ENCODE results near the gene SNCAIP. TPM values are rescaled to one million over a fixed set of nuclear protein-coding genes. Genes with fewer than 3 reads are reported as not detected.

SNCAIP gene
- total RNA-seq, 1 donor from 2014 or later: not detected

GRCh38 chr5:122394284-122394930 is 82.4 kb downstream of the SNCAIP start:
- Mint-ChIP-seq H3K4me1 (ENCODE audit: low read depth) (no peaks in the 10 kb centered on the region), H3K4me3 (ENCODE audit: low read depth) (no peak overlapping the region), H3K27me3 (ENCODE audit: low read depth) (no peaks in the 10 kb centered on the region), H3K36me3 (ENCODE audit: low read depth) (no peaks in the 10 kb centered on the region), H3K27ac (no peak overlapping the region), H3K9me3 (no peaks in the 10 kb centered on the region)
- DNase-seq (ENCODE audit: low spot score): no peak
- intact Hi-C loops (cut with micrococcal nuclease): no loop called here

GRCh38 chr5:122398016-122398415 is 86.0 kb downstream of the SNCAIP start:
- intact Hi-C loops (cut with micrococcal nuclease): no loop called here
- no peak for DNase-seq (ENCODE audit: low spot score)
- H3K9me3 Mint-ChIP-seq: no peaks in the 10 kb centered on the region
- H3K4me3 Mint-ChIP-seq (ENCODE audit: low read depth): no peak overlapping the region
- H3K4me1 Mint-ChIP-seq (ENCODE audit: low read depth): no peaks in the 10 kb centered on the region
- H3K36me3 Mint-ChIP-seq (ENCODE audit: low read depth): no peaks in the 10 kb centered on the region
- H3K27me3 Mint-ChIP-seq (ENCODE audit: low read depth): no peaks in the 10 kb centered on the region
- no peak overlapping the region for H3K27ac Mint-ChIP-seq

- Mint-ChIP-seq H3K9me3 (no peaks in the 10 kb centered on the region), H3K27me3 (ENCODE audit: low read depth) (no peaks in the 10 kb centered on the region), H3K36me3 (ENCODE audit: low read depth) (no peaks in the 10 kb centered on the region), H3K27ac (no peak overlapping the region), H3K4me1 (ENCODE audit: low read depth) (no peaks in the 10 kb centered on the region), H3K4me3 (ENCODE audit: low read depth) (no peak overlapping the region)
- DNase-seq (ENCODE audit: low spot score): no peak
- intact Hi-C loops (cut with micrococcal nuclease): no loop called here
Measured at GRCh38 chr5:122400341-122400740, 88.3 kb downstream of the SNCAIP start.

- H3K36me3 Mint-ChIP-seq (ENCODE audit: low read depth): no peaks in the 10 kb centered on the region
- intact Hi-C loops (cut with micrococcal nuclease): no loop called here
- H3K9me3 Mint-ChIP-seq: no peaks in the 10 kb centered on the region
- no peak overlapping the region for H3K27ac Mint-ChIP-seq
- no peaks in the 10 kb centered on the region for H3K27me3 Mint-ChIP-seq (ENCODE audit: low read depth)
- DNase-seq (ENCODE audit: low spot score): no peak
- no peak overlapping the region for H3K4me3 Mint-ChIP-seq (ENCODE audit: low read depth)
- H3K4me1 Mint-ChIP-seq (ENCODE audit: low read depth): no peaks in the 10 kb centered on the region
Measured at GRCh38 chr5:122400938-122401337, 88.9 kb downstream of the SNCAIP start.

- no peaks in the 10 kb centered on the region for H3K4me1 Mint-ChIP-seq (ENCODE audit: low read depth)
- H3K36me3 Mint-ChIP-seq (ENCODE audit: low read depth): no peaks in the 10 kb centered on the region
- no peaks in the 10 kb centered on the region for H3K9me3 Mint-ChIP-seq
- no peak overlapping the region for H3K27ac Mint-ChIP-seq
- H3K4me3 Mint-ChIP-seq (ENCODE audit: low read depth): no peak overlapping the region
- intact Hi-C loops (cut with micrococcal nuclease): no loop called here
- no peaks in the 10 kb centered on the region for H3K27me3 Mint-ChIP-seq (ENCODE audit: low read depth)
- no peak for DNase-seq (ENCODE audit: low spot score)
Measured at GRCh38 chr5:122401976-122402725, 90.1 kb downstream of the SNCAIP start.

- no peak overlapping the region for H3K4me3 Mint-ChIP-seq (ENCODE audit: low read depth)
- intact Hi-C loops (cut with micrococcal nuclease): no loop called here
- H3K27ac Mint-ChIP-seq: no peak overlapping the region
- DNase-seq (ENCODE audit: low spot score): no peak
- H3K4me1 Mint-ChIP-seq (ENCODE audit: low read depth): no peaks in the 10 kb centered on the region
- no peaks in the 10 kb centered on the region for H3K27me3 Mint-ChIP-seq (ENCODE audit: low read depth)
- no peaks in the 10 kb centered on the region for H3K36me3 Mint-ChIP-seq (ENCODE audit: low read depth)
- no peaks in the 10 kb centered on the region for H3K9me3 Mint-ChIP-seq
Measured at GRCh38 chr5:122402955-122403685, 91.1 kb downstream of the SNCAIP start.

GRCh38 chr5:122404018-122404417 is 92.0 kb downstream of the SNCAIP start:
- intact Hi-C loops (cut with micrococcal nuclease): no loop called here
- no peaks in the 10 kb centered on the region for H3K9me3 Mint-ChIP-seq

GRCh38 chr5:122404653-122405362 is 92.8 kb downstream of the SNCAIP start:
- H3K36me3 Mint-ChIP-seq (ENCODE audit: low read depth): no peaks in the 10 kb centered on the region
- H3K4me1 Mint-ChIP-seq (ENCODE audit: low read depth): no peaks in the 10 kb centered on the region
- no peak overlapping the region for H3K27ac Mint-ChIP-seq
- no peaks in the 10 kb centered on the region for H3K9me3 Mint-ChIP-seq
- no peaks in the 10 kb centered on the region for H3K27me3 Mint-ChIP-seq (ENCODE audit: low read depth)
- no peak overlapping the region for H3K4me3 Mint-ChIP-seq (ENCODE audit: low read depth)
- no peak for DNase-seq (ENCODE audit: low spot score)
- intact Hi-C loops (cut with micrococcal nuclease): no loop called here

More at GRCh38 chr5:122404018-122404417, 92.0 kb downstream of the SNCAIP start:
- Mint-ChIP-seq H3K4me3 (ENCODE audit: low read depth) (no peak overlapping the region), H3K4me1 (ENCODE audit: low read depth) (no peaks in the 10 kb centered on the region), H3K27me3 (ENCODE audit: low read depth) (no peaks in the 10 kb centered on the region), H3K36me3 (ENCODE audit: low read depth) (no peaks in the 10 kb centered on the region), H3K27ac (no peak overlapping the region)
- DNase-seq (ENCODE audit: low spot score): no peak

- no peak overlapping the region for H3K27ac Mint-ChIP-seq
- intact Hi-C loops (cut with micrococcal nuclease): no loop called here
- DNase-seq (ENCODE audit: low spot score): no peak
- H3K9me3 Mint-ChIP-seq: no peaks in the 10 kb centered on the region
- no peaks in the 10 kb centered on the region for H3K27me3 Mint-ChIP-seq (ENCODE audit: low read depth)
- H3K4me3 Mint-ChIP-seq (ENCODE audit: low read depth): no peak overlapping the region
- H3K36me3 Mint-ChIP-seq (ENCODE audit: low read depth): no peaks in the 10 kb centered on the region
- H3K4me1 Mint-ChIP-seq (ENCODE audit: low read depth): no peaks in the 10 kb centered on the region
Measured at GRCh38 chr5:122405751-122406150, 93.7 kb downstream of the SNCAIP start.

- no peaks in the 10 kb centered on the region for H3K9me3 Mint-ChIP-seq
- H3K36me3 Mint-ChIP-seq (ENCODE audit: low read depth): no peaks in the 10 kb centered on the region
- no peaks in the 10 kb centered on the region for H3K27me3 Mint-ChIP-seq (ENCODE audit: low read depth)
Measured at GRCh38 chr5:122406181-122406580, 94.1 kb downstream of the SNCAIP start.

GRCh38 chr5:122408592-122409224 is 96.7 kb downstream of the SNCAIP start:
- Mint-ChIP-seq H3K9me3 (no peaks in the 10 kb centered on the region), H3K27me3 (ENCODE audit: low read depth) (no peaks in the 10 kb centered on the region), H3K4me1 (ENCODE audit: low read depth) (no peaks in the 10 kb centered on the region), H3K36me3 (ENCODE audit: low read depth) (no peaks in the 10 kb centered on the region), H3K4me3 (ENCODE audit: low read depth) (no peak overlapping the region), H3K27ac (no peak overlapping the region)
- no peak for DNase-seq (ENCODE audit: low spot score)
- intact Hi-C loops (cut with micrococcal nuclease): no loop called here

More at GRCh38 chr5:122406181-122406580, 94.1 kb downstream of the SNCAIP start:
- no peak overlapping the region for H3K27ac Mint-ChIP-seq
- H3K4me3 Mint-ChIP-seq (ENCODE audit: low read depth): no peak overlapping the region
- intact Hi-C loops (cut with micrococcal nuclease): no loop called here
- DNase-seq (ENCODE audit: low spot score): no peak
- no peaks in the 10 kb centered on the region for H3K4me1 Mint-ChIP-seq (ENCODE audit: low read depth)

GRCh38 chr5:122412966-122413365 is 100.9 kb downstream of the SNCAIP start:
- intact Hi-C loops (cut with micrococcal nuclease): no loop called here

More at GRCh38 chr5:122412966-122413365, 100.9 kb downstream of the SNCAIP start:
- no peak for DNase-seq (ENCODE audit: low spot score)
- no peak overlapping the region for H3K27ac Mint-ChIP-seq
- H3K4me1 Mint-ChIP-seq (ENCODE audit: low read depth): no peaks in the 10 kb centered on the region
- no peaks in the 10 kb centered on the region for H3K9me3 Mint-ChIP-seq
- no peak overlapping the region for H3K4me3 Mint-ChIP-seq (ENCODE audit: low read depth)
- no peaks in the 10 kb centered on the region for H3K27me3 Mint-ChIP-seq (ENCODE audit: low read depth)
- H3K36me3 Mint-ChIP-seq (ENCODE audit: low read depth): no peaks in the 10 kb centered on the region
